Panc1 (cell line): ENCODE data around the gene TMSB15A.

ENCODE experiments used
- CTCF ChIP-seq: fragments of 450-650 bp; IDR thresholded peaks from 2 replicates; pipeline ENCODE4 v1.5.1; 2017; ENCODE audit warnings: mild to moderate bottlenecking
- REST ChIP-seq, 2 experiments: IDR thresholded peaks; 2 replicates each; pipeline ENCODE4 v1.6.1; 2011 to 2012; ENCODE audit warnings: low read depth in 2 of 2, control low read depth in 1 of 2, low read length in 1 of 2, mild to moderate bottlenecking in 1 of 2, moderate library complexity in 1 of 2; ENCODE audit not compliant: insufficient read depth in 1 of 2
- SIN3A ChIP-seq: IDR thresholded peaks from 2 replicates; pipeline ENCODE4 v1.6.1; 2012; ENCODE audit warnings: low read depth, mild to moderate bottlenecking, low read length, moderate library complexity, borderline replicate concordance; ENCODE audit not compliant: insufficient read depth
- TCF7L2 ChIP-seq: IDR thresholded peaks from 2 replicates; pipeline ENCODE4 v1.6.1; 2011; ENCODE audit warnings: mild to moderate bottlenecking, low read depth, low read length, inconsistent platforms

GRCh38 chrX:102546828-102547493, 30.4 kb upstream of the TMSB15A start:
- no peak for TF ChIP-seq CTCF
- no peak for TF ChIP-seq REST (IDR thresholded peaks at IDR 0.05; ENCODE audit: insufficient read depth in 1 of 2, low read depth in 2 of 2, low read length in 1 of 2)
- no peak for TF ChIP-seq TCF7L2
- no peak for TF ChIP-seq SIN3A
